ENCODE results near the gene TXNL4A.

The TXNL4A gene

GRCh38 chr18:79943608-79944125 is 44.7 kb downstream of the TXNL4A start:
- no peak for TF ChIP-seq CTCF (conservative IDR thresholded peaks at IDR 0.05; ENCODE audit: low read depth, low read length)
- Histone ChIP-seq H3K4me3 (IDR thresholded peaks at IDR 0.05; ENCODE audit: insufficient read depth, low read depth, low read length) (no peak overlapping the region), H3K9ac (no peak overlapping the region), H4K20me1 (ENCODE audit: insufficient read depth) (no peaks in the 10 kb centered on the region), H3K27me3 (ENCODE audit: insufficient read depth, low read depth) (no peaks in the 10 kb centered on the region), H3K4me1 (ENCODE audit: low read depth, poor library complexity, severe bottlenecking) (no peaks in the 10 kb centered on the region), H3K4me2 (no peak overlapping the region), H3K36me3 (ENCODE audit: insufficient read depth) (peaks cover 16% of the 10 kb centered on the region; the same call in 1 of the 2 replicates), H3K27ac (no peak overlapping the region), H3K79me2 (ENCODE audit: insufficient read depth, low read depth) (no peaks in the 10 kb centered on the region; the same call in 1 of the 2 replicates), H2AFZ (ENCODE audit: low read depth) (no peak overlapping the region)

GRCh38 chr18:79942786-79943607 is 45.4 kb downstream of the TXNL4A start:
- no peaks in the 10 kb centered on the region for H3K4me1 ChIP-seq (ENCODE audit: low read depth, poor library complexity, severe bottlenecking)
- H3K36me3 ChIP-seq (ENCODE audit: insufficient read depth) = peaks cover 16% of the 10 kb centered on the region; the same call in 1 of the 2 replicates
- no peaks in the 10 kb centered on the region for H4K20me1 ChIP-seq (ENCODE audit: insufficient read depth)

GRCh38 chr18:79942211-79942610 is 46.2 kb downstream of the TXNL4A start:
- no peak overlapping the region for H3K4me2 ChIP-seq
- peaks cover 11% of the 10 kb centered on the region; the same call in 1 of the 2 replicates for H3K79me2 ChIP-seq (ENCODE audit: insufficient read depth, low read depth)
- no peaks in the 10 kb centered on the region for H4K20me1 ChIP-seq (ENCODE audit: insufficient read depth)
- no peaks in the 10 kb centered on the region for H3K4me1 ChIP-seq (ENCODE audit: low read depth, poor library complexity, severe bottlenecking)
- H3K4me3 ChIP-seq (IDR thresholded peaks at IDR 0.05; ENCODE audit: insufficient read depth, low read depth, low read length) = no peak overlapping the region
- H3K36me3 ChIP-seq (ENCODE audit: insufficient read depth) = peaks cover 16% of the 10 kb centered on the region; the same call in 1 of the 2 replicates
- H3K27ac ChIP-seq = no peak overlapping the region
- H2AFZ ChIP-seq (ENCODE audit: low read depth) = no peak overlapping the region
- H3K27me3 ChIP-seq (ENCODE audit: insufficient read depth, low read depth) = no peaks in the 10 kb centered on the region
- TF ChIP-seq CTCF (conservative IDR thresholded peaks at IDR 0.05; ENCODE audit: low read depth, low read length) = no peak
- no peak overlapping the region for H3K9ac ChIP-seq

More at GRCh38 chr18:79942786-79943607, 45.4 kb downstream of the TXNL4A start:
- H3K4me3 ChIP-seq (IDR thresholded peaks at IDR 0.05; ENCODE audit: insufficient read depth, low read depth, low read length) = no peak overlapping the region
- H2AFZ ChIP-seq (ENCODE audit: low read depth) = no peak overlapping the region
- peaks cover 3% of the 10 kb centered on the region; the same call in 1 of the 2 replicates for H3K79me2 ChIP-seq (ENCODE audit: insufficient read depth, low read depth)
- no peaks in the 10 kb centered on the region for H3K27me3 ChIP-seq (ENCODE audit: insufficient read depth, low read depth)
- H3K27ac ChIP-seq = no peak overlapping the region
- H3K9ac ChIP-seq = no peak overlapping the region
- no peak for TF ChIP-seq CTCF (conservative IDR thresholded peaks at IDR 0.05; ENCODE audit: low read depth, low read length)
- H3K4me2 ChIP-seq = no peak overlapping the region

GRCh38 chr18:79941473-79942119 is 46.8 kb downstream of the TXNL4A start:
- Histone ChIP-seq H3K36me3 (ENCODE audit: insufficient read depth) (peaks cover 16% of the 10 kb centered on the region; the same call in 1 of the 2 replicates), H3K4me1 (ENCODE audit: low read depth, poor library complexity, severe bottlenecking) (no peaks in the 10 kb centered on the region), H3K79me2 (ENCODE audit: insufficient read depth, low read depth) (peaks cover 17% of the 10 kb centered on the region; the same call in 1 of the 2 replicates), H3K9ac (no peak overlapping the region), H4K20me1 (ENCODE audit: insufficient read depth) (no peaks in the 10 kb centered on the region), H3K27ac (no peak overlapping the region), H3K27me3 (ENCODE audit: insufficient read depth, low read depth) (no peaks in the 10 kb centered on the region), H3K4me2 (no peak overlapping the region), H2AFZ (ENCODE audit: low read depth) (no peak overlapping the region), H3K4me3 (IDR thresholded peaks at IDR 0.05; ENCODE audit: insufficient read depth, low read depth, low read length) (no peak overlapping the region)
- TF ChIP-seq CTCF (conservative IDR thresholded peaks at IDR 0.05; ENCODE audit: low read depth, low read length) = no peak
